GM21825 (cell line): ENCODE results near the gene DOCK8.
"Not testable (repeated sequence)": the region's sequence is repeated elsewhere in the genome, so short reads cannot be mapped to it uniquely, and the experiment has no call there.

Experiments used
- ATAC-seq: cut with Tn5 transposase; IDR thresholded peaks from one replicate; pipeline ENCODE4 v1.9.1; 2021; ENCODE audit warnings: mild to moderate bottlenecking, moderate library complexity; ENCODE audit not compliant: unreplicated experiment

DOCK8 gene

GRCh38 chr9:224582-225520 lies 10.2 kb downstream of the DOCK8 start:
- ATAC-seq, result no peak

DNA sequence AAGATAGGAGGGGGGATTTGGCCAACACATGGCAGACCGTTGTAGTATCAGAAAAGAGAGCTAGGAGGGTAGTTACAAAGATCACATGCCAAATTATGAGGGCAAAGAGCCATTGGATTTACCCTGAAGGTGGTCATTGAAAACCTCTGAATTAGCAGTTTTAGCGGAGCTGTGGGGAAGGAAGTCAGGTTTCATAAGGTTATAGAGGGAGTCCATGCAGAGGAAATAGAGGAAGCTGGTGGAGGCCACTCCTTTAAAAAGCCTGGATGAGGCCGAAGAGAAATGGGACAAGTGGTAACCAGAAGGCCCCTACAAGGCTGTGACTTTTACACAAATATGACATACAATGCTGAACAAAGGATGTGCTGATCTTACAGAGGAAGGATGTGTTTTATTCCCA lies 13.2 kb downstream of the DOCK8 start:
- no peak for ATAC-seq

DNA sequence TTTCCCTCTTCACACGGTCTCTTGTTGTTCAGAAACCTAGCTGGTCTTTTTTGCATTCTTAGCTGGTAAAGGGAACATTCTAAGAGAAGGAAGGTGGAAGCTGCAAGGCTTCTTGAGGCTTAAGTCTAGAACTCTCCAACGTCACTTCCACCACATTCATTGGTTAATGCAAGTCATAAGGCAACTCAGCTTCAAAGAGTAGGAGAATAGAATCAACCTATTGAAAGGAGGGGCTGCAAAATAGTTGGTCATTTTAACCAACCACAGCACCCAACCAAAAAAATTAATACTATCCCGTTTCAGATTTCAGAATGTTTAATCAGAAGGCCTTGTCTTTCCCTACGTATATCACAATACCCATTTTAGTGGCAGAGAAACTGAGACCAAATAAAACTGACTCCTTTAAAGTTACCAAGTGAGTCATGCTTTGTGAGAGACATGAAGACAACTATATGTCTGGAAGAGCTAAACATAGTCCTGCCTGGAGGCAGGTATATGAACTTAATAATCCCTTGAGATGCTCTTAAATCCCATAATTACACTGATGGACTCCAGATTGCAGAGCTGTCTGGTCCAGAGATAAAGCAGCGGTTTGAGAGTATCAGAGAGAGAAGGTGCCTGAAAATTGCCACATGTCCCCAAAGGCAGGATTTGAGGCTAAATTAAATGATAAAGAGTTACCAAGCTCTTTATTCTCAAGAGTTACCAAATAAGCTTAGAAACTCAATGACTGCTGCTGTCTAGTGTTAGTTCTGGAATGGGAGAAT lies 14.4 kb downstream of the DOCK8 start:
- ATAC-seq, result no peak

GRCh38 chr9:231625-232024 lies 17.0 kb downstream of the DOCK8 start:
- ATAC-seq, result not testable (repeated sequence)

GRCh38 chr9:233708-234107 lies 19.0 kb downstream of the DOCK8 start:
- not testable (repeated sequence) for ATAC-seq

DNA sequence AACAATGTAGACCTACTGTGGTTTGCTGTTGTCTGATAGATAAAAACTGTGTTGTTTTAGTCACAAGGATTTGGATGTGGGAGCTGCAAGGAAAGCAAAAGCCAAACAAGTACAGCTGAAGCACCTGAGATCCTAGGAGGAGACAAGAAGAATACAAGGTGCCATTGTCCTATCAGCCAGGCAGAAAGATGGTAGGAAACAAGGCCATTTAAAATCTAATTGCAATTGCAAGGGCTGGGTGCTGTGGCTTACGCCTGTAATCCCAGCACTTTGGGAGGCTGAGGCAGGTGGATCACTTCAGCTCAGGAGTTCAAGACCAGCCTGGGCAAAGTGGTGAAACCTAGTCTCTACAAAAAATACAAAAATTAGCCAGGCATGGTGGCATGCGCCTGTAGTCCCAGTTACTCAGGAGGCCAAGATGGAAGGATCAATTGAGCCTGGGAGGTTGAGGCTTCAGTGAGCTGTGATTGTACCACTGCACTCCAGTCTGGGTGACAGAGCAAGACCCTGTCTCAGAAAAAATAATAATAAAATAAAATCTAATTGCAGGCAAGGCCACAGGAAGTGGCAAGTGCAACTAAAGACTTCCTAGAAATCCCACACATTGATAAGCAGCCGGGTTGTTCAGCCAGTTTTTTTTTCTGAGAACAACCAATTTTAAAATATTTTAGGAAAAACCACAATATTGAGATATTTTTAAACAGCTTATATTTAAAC lies 22.6 kb downstream of the DOCK8 start:
- ATAC-seq, result no peak

DNA sequence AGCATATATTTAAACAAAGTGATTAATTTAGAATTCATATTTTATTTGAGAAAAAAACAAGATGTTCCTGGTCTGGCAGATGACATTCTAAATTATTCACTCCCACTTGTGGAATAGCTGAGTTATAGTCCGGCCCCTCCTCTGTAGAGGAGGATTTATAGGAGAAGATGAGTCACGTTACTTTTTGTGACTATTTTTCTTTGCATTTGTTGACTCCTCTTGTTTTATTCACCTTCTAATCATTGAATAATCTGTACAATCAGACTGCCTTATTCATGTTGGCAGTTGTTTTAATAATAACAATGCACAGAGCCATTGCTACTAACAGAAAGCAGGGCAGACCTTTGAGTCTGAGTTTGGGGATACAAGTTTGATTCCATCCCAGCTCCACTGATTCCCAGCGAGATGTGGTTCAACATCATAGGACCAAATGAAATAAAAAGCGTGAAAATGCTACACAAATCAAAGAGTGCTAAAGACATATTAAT lies 23.2 kb downstream of the DOCK8 start:
- no peak for ATAC-seq

DNA sequence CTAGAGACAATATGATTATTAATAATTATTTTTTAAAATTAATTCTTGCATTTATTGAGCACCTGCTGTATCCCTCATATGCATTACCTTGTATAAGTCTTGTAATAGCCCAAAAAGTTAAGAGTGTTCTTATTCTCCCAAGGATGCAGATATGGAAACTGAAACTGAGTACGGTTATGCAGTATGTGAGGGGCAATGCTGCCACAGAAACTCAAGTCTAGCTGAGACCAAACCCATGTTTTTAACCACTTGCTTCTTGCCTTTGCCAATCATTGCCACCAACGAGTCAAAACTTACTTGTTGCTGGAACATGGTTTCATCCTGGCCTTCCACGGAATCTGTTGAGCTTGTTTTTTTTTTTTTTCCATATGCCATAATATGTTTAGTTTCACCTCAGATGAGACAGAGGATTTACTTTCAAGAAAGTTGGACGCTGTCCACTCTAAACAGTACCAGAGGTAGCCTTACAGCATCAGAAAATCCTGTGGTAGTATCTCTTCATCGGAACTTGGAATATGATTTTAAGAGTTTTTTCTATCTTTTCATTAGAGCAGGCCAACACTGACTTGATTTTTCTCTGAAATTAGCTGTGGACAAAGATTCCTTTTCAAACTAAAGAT lies 27.9 kb downstream of the DOCK8 start:
- no peak for ATAC-seq

- no peak for ATAC-seq
Measured at GRCh38 chr9:248278-248961, 33.8 kb downstream of the DOCK8 start.

DNA sequence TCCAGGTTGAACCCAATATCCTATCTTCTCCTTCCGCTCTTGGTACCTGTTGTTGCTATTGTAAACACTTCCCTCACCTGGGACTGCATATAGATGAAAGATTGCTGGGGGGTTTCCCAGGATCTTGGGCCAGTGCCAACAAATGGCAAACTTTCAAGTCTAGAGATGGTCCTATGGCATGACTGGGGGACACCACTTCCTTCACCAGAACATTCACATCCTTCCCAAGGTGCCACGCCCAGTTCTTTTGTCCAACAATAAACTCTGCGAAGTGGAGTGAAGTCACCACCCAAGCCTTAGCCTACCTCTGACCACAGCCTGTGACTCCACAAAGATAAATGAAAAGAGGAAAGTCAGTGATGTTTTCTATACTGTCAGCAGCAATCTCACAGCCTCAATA lies 34.4 kb downstream of the DOCK8 start:
- ATAC-seq, result no peak

- no peak for ATAC-seq
Measured at GRCh38 chr9:250039-250438, 35.4 kb downstream of the DOCK8 start.

- ATAC-seq, result no peak
Measured at GRCh38 chr9:250625-251024, 36.0 kb downstream of the DOCK8 start.

GRCh38 chr9:251398-251797 lies 36.7 kb downstream of the DOCK8 start:
- no peak for ATAC-seq

GRCh38 chr9:253539-253938 lies 38.9 kb downstream of the DOCK8 start:
- ATAC-seq, result no peak

- no peak for ATAC-seq
Measured at GRCh38 chr9:254516-254915, 39.9 kb downstream of the DOCK8 start.

DNA sequence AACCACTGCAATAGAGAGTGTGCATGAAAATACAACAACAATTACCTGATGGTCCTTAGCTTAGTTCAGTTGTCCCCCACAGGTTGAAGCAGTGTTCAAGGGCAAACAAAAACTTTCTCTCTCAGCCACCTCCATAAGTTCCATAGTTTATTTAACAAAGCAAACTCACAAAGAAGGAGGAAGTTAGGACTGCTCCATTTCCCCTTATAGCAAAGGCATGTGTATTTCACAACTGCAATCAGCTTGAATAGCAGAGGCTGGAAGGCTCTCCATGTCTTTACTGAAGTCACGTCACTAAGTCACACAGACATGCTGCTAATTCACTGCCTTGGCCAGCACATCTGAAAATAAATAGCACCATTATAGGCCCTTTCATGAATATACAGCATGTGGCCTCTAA lies 43.3 kb downstream of the DOCK8 start:
- ATAC-seq, result no peak

DNA sequence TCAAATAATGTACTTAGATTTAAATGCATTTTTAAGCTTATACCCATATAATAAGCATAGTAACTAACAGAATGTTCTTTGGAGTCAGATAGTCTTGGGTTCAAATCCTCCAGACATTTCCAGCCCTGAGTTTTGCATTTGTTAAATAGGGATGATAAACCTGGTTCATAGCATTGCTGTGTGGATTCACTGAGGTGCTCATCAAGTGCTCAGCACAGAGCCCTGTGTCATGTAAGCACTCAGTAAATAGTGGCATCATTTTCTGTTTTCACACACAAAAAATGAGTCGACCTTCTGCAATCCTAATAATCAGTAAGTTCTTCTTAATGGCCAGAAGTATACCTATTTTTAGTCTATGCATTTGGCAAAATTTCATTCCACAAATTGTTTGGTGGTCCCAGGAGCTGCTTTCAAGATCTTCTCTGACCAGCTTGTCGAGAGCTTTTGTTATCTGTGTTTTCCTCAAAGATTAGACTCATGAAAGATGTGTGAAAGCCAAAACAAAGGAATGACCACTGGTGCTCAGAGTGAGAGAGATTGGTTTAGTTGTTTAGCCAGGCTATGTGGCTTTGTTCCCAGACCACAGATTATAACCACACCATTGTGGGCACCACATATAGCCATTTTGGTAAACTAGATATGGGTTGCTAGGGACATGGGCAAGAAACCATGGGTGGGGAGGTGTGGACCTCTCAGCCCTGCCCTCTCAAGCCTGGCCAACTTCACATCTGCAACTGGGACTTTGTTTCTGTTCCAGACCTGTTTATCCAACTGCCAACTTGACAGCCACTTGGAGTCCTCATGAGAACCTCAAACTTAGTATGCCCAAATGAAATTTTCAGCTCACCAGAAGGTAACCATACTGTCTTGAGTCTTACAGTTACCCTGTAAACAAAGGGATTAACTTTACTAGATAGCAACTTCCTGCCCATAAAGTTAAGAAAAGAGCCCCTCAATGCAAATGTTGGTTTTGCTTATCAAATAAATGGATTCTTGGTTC lies 45.0 kb downstream of the DOCK8 start:
- ATAC-seq, result no peak

DNA sequence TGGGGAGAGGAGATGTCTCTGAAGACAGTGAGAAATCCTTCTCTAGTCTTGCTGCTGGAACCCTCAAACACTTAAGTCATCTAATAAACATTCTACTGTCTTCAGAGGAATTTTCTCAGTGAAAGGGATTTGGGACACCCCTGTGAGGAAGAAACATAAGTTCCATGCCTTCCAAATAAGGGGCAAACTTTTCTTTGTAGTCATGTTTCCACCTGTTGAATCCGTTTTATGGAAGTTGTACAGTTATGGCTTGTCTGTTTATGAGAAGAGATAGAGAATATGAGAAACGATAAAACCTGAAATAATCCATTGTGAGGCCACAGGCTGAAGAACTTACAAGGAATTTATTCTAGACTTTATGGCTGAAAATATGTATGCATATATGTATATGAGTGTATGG lies 49.6 kb downstream of the DOCK8 start:
- ATAC-seq, result no peak
